Kidney tubule cell (primary cell): ENCODE results near the gene HIBADH.

Experiments used
- DNase-seq: peaks from one replicate; pipeline ENCODE4 v3.0.0-alpha.2; 2018; ENCODE audit warnings: low spot score

HIBADH gene

DNA sequence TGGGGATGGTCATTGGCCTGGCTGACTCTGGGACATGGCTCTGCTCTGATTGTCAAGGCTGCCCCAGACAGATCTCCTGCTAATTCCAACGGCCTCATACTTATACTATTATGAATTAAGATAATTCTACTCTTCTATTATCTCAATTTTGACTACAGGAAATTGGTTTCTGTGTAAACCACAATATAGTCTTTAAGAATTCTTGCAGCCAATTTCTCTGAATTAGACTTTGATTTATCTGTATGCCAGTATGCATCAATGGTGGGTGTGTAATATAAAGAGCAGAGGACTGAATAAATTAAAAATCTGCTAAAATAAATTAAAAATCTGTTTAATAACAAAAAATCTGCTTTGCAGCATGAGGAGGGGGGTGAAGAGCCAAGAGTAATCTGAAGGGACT lies 27.0 kb downstream of the HIBADH start:
- no peak for DNase-seq

DNA sequence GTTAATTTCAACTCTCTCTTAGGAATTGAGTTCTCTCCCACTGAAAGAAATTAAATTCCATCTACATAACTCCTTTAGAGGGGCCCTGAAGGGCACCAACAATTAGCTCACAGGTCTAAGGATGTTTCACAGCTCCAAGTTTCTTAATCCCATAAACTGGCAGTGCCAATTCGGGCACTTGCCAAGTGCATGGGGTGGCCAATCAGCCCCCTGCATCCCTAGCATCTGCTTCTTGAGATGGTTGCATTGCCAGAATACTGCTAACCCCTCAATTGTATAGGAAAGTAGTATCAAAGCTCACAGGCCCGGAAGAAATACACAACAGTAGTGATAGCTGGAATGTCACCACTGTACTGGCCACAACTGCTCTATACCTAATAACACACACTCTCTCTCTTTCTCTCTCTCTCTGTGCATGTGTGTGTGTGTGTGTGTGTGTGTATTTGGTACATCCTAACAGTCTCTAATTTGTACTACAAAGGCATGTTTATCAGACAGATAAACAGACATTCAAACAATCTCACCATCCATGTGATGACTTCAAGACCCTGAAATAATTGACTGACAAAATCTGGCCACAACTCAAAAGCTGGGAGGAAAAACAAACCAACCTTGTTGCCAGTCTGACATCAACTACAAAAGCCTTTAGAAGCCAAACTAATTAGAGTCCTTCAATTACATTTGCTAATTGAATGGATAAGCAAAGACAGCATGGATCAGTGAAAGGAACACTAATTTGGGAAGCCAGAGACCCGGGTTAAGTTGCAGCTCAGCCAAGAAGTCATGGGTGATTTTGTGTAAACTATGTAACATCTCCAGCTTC lies 27.8 kb downstream of the HIBADH start:
- no peak for DNase-seq

GRCh38 chr7:27633062-27633461 lies 29.6 kb downstream of the HIBADH start:
- peak; percentile 64 for DNase-seq

GRCh38 chr7:27631391-27631790 lies 31.3 kb downstream of the HIBADH start:
- no peak for DNase-seq

- no peak for DNase-seq
Measured at GRCh38 chr7:27627146-27627545, 35.5 kb downstream of the HIBADH start.

GRCh38 chr7:27619492-27619891 lies 43.2 kb downstream of the HIBADH start:
- DNase-seq, result no peak

DNA sequence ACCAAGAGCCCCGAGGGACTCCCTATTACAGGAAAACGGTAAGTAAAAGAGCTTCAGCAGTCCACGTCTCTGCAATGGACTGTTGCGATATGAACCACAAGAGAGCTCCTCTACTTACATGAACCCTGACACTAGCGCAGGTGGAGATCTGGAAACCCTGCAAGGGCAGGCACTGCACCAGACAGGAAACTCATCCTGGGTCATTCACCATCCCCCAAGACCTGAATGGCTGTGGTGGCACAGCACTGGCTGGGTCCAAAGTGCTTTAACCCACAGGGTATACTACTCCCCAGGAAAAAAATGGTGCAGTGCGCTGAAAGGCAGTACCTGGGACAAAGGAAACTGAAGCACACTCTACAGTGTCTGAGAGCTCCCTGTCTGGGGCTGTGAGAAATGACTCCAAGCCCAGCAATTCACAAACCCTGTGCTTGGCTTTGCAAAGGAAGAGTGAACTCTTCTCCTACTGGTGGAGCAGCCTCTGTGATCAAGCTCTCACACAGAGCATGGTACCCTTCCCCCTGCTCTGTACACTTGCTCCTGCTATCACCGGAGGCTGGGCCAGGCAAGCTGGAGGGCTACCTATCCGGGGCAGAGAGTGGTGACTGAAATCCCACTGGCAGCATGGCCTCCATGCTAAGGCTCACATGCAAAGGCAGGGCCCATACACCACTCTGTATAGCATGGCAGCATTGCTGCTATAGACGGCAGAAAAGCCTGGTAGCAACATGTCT lies 44.9 kb downstream of the HIBADH start:
- no peak for DNase-seq

- DNase-seq, result peak; percentile 38
Measured at GRCh38 chr7:27616914-27617548, 45.7 kb downstream of the HIBADH start.

DNA sequence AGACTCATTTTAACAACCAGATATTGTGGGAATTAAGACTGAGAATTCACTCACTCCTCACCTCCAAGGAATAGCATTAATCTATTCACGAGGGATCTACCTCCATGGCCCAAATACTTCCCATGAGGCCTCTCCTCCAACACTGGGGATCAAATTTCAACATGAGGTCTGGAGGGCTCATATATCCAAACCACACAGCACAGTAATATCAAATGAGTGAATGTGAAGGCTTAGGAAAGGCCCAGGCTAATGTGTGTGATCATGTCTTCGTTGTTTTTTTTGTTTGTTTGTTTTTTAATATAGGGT lies 46.5 kb downstream of the HIBADH start:
- DNase-seq, result no peak

GRCh38 chr7:27615420-27616185 lies 47.1 kb downstream of the HIBADH start:
- no peak for DNase-seq

GRCh38 chr7:27614095-27614494 lies 48.6 kb downstream of the HIBADH start:
- DNase-seq, result no peak

GRCh38 chr7:27611059-27611458 lies 51.6 kb downstream of the HIBADH start:
- DNase-seq, result peak; percentile 39

GRCh38 chr7:27608776-27609495 lies 53.7 kb downstream of the HIBADH start:
- DNase-seq, result peak; percentile 16

- no peak for DNase-seq
Measured at GRCh38 chr7:27607210-27607606, 55.5 kb downstream of the HIBADH start.

- DNase-seq, result peak; percentile 56
Measured at GRCh38 chr7:27606270-27607209, 56.1 kb downstream of the HIBADH start.

- DNase-seq, result peak; percentile 45
Measured at GRCh38 chr7:27605689-27606269, 56.9 kb downstream of the HIBADH start.

- DNase-seq, result no peak
Measured at GRCh38 chr7:27605283-27605682, 57.4 kb downstream of the HIBADH start.

- DNase-seq, result no peak
Measured at GRCh38 chr7:27603813-27604212, 58.9 kb downstream of the HIBADH start.

DNA sequence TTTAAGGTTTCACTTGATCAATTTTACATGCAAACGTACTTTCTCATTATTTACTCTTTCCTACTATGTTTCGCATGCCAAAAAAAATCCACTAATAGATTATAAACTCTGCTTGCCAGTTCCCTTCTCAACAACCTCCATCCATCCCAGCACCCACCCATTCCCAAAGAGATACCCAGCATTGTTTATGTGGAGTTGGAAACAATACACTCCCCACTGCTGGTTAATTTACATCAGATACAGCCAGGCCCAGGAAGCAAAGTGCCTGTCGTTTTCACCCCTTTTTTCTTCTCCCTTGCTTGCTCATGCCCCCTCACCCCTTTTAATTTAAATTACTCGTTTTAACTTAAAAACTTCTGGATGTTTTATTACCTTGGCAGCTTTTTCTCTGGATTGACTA lies 59.9 kb downstream of the HIBADH start:
- no peak for DNase-seq

GRCh38 chr7:27601217-27601616 lies 61.5 kb downstream of the HIBADH start:
- DNase-seq, result no peak
